ENCODE data around the gene ZBTB47.
A peak's percentile ranks its signal among the peaks of the same experiment; 100 is the strongest.

DNA sequence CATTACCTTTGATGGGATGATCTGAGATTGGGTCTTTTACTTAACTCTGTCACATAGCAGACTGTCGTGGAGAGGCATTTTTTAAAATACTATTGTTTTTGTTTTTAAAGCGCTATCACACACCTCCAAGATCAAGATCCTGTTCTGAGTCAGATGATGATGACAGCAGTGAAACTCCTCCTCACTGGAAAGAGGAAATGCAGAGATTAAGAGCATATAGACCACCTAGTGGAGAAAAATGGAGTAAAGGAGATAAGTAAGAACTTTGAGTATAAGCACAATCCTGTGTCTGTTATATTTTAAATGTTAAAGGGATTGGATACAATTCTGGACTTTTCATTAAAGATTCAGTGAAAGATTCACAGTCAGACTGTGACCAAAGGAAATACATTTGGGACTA, 18.4 kb upstream of the ZBTB47 start:
- TF ChIP-seq, protein P1, sequence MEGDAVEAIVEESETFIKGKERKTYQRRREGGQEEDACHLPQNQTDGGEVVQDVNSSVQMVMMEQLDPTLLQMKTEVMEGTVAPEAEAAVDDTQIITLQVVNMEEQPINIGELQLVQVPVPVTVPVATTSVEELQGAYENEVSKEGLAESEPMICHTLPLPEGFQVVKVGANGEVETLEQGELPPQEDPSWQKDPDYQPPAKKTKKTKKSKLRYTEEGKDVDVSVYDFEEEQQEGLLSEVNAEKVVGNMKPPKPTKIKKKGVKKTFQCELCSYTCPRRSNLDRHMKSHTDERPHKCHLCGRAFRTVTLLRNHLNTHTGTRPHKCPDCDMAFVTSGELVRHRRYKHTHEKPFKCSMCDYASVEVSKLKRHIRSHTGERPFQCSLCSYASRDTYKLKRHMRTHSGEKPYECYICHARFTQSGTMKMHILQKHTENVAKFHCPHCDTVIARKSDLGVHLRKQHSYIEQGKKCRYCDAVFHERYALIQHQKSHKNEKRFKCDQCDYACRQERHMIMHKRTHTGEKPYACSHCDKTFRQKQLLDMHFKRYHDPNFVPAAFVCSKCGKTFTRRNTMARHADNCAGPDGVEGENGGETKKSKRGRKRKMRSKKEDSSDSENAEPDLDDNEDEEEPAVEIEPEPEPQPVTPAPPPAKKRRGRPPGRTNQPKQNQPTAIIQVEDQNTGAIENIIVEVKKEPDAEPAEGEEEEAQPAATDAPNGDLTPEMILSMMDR (optimal IDR thresholded peaks at IDR 0.05 in 1 of 3, IDR thresholded peaks at IDR 0.05 in 1 of 3, conservative IDR thresholded peaks at IDR 0.05 in 1 of 3; ENCODE audit: extremely low read depth in 1 of 3, insufficient read depth in 2 of 3, low read length in 3 of 3): peak in 1 of 3 experiments; percentile 14
- TF ChIP-seq EZH2 (IDR thresholded peaks at IDR 0.05; ENCODE audit: low read length): no peak
